NT2/D1 (cell line): Measurements from ENCODE around the gene BEAN1.

ENCODE experiments used
- DNase-seq: peaks from one replicate; pipeline ENCODE4 v3.0.0-alpha.2; 2011; ENCODE audit warnings: low read depth, low spot score
- H3K27me3 ChIP-seq: 2 replicates; pipeline ENCODE4 v1.6.0; 2011; ENCODE audit warnings: mild to moderate bottlenecking; ENCODE audit not compliant: insufficient read length, insufficient read depth
- H3K36me3 ChIP-seq: 2 replicates; pipeline ENCODE4 v1.6.1; 2011; ENCODE audit warnings: mild to moderate bottlenecking, low read length, mixed read lengths; ENCODE audit not compliant: insufficient read depth, insufficient read length
- H3K4me1 ChIP-seq: 2 replicates; pipeline ENCODE4 v1.5.1; 2011; ENCODE audit not compliant: insufficient read depth, insufficient read length
- H3K4me3 ChIP-seq: 2 replicates; pipeline ENCODE4 v1.5.1; 2011; ENCODE audit warnings: low read depth; ENCODE audit not compliant: insufficient read length
- H3K9ac ChIP-seq: 2 replicates; pipeline ENCODE4 v1.6.0; 2011; ENCODE audit warnings: low read depth; ENCODE audit not compliant: insufficient read length
- H3K9me3 ChIP-seq: 2 replicates; pipeline ENCODE4 v1.5.1; 2011; ENCODE audit warnings: mild to moderate bottlenecking, low read length; ENCODE audit not compliant: insufficient read depth
- SUZ12 ChIP-seq: IDR thresholded peaks from 2 replicates; pipeline ENCODE4 v1.6.1; 2011; ENCODE audit not compliant: insufficient read length, insufficient read depth; ENCODE audit errors: extremely low read depth
- YY1 ChIP-seq: IDR thresholded peaks from 2 replicates; pipeline ENCODE4 v1.6.1; 2011; ENCODE audit not compliant: insufficient read length, insufficient read depth
- ZNF274 ChIP-seq: IDR thresholded peaks from 2 replicates; pipeline ENCODE4 v1.6.1; 2011; ENCODE audit warnings: mild to moderate bottlenecking, low read depth, low read length

Gene BEAN1

GRCh38 chr16:66403531-66404145 is 23.5 kb upstream of the BEAN1 start:
- H3K9ac ChIP-seq: no peak overlapping the region
- TF ChIP-seq SUZ12 (no peak), YY1 (no peak)
- no peak overlapping the region for H3K4me3 ChIP-seq
- H3K36me3 ChIP-seq: no peaks in the 10 kb centered on the region
- no peak for DNase-seq
- peaks cover 12% of the 10 kb centered on the region for H3K4me1 ChIP-seq
- peaks cover 10% of the 10 kb centered on the region; the same call in 1 of the 2 replicates for H3K9me3 ChIP-seq
- H3K27me3 ChIP-seq: peaks cover 18% of the 10 kb centered on the region

- Histone ChIP-seq H3K4me1 (peaks cover 12% of the 10 kb centered on the region), H3K9ac (no peak overlapping the region), H3K36me3 (no peaks in the 10 kb centered on the region), H3K27me3 (peaks cover 18% of the 10 kb centered on the region), H3K4me3 (no peak overlapping the region), H3K9me3 (peaks cover 15% of the 10 kb centered on the region; the same call in 1 of the 2 replicates)
- TF ChIP-seq ZNF274 (no peak), SUZ12 (no peak), YY1 (no peak)
- DNase-seq: no peak
These were observed 21.9 kb upstream of the BEAN1 start for GRCh38 chr16:66405057-66405783.

GRCh38 chr16:66406534-66407221 is 20.4 kb upstream of the BEAN1 start:
- peaks cover 21% of the 10 kb centered on the region; the same call in 1 of the 2 replicates for H3K9me3 ChIP-seq
- peak overlapping the region; percentile 59 for H3K4me3 ChIP-seq
- H3K9ac ChIP-seq: peak overlapping the region; percentile 47
- H3K4me1 ChIP-seq: peaks cover 6% of the 10 kb centered on the region
- H3K27me3 ChIP-seq: peaks cover 18% of the 10 kb centered on the region
- H3K36me3 ChIP-seq: no peaks in the 10 kb centered on the region
- TF ChIP-seq ZNF274 (no peak), SUZ12 (no peak), YY1 (no peak)
- DNase-seq: peak; percentile 48

GRCh38 chr16:66408163-66409048 is 18.7 kb upstream of the BEAN1 start:
- Histone ChIP-seq H3K27me3 (peaks cover 18% of the 10 kb centered on the region), H3K9ac (peak overlapping the region; percentile 12), H3K4me3 (no peak overlapping the region), H3K36me3 (no peaks in the 10 kb centered on the region), H3K9me3 (peaks cover 35% of the 10 kb centered on the region; the same call in 1 of the 2 replicates), H3K4me1 (peaks cover 6% of the 10 kb centered on the region)
- DNase-seq: no peak
- TF ChIP-seq YY1: no peak
- TF ChIP-seq SUZ12: no peak

DNA sequence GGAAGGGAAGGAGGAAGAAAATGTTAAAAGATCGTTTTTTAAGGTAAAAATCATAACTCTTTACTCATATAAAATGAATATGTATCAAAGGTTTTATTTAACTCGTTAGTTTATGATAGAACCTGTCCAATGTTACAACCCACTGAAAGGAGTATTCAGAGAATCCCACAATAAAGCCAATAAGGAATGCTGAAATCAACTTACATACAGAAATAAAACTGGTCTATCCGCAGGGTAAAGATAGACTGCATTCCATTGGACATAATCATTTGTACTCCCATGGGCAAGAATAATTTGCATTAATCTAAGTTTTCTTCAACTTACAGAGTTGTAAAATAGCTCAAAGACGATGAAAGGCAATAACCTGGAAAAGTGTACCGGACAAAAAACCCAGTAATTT is 17.9 kb upstream of the BEAN1 start:
- Histone ChIP-seq H3K9ac (no peak overlapping the region), H3K9me3 (peaks cover 35% of the 10 kb centered on the region; the same call in 1 of the 2 replicates), H3K27me3 (peaks cover 18% of the 10 kb centered on the region), H3K36me3 (no peaks in the 10 kb centered on the region), H3K4me3 (no peak overlapping the region), H3K4me1 (peaks cover 6% of the 10 kb centered on the region)
- DNase-seq: no peak
- TF ChIP-seq ZNF274 (no peak), YY1 (no peak), SUZ12 (no peak)

DNA sequence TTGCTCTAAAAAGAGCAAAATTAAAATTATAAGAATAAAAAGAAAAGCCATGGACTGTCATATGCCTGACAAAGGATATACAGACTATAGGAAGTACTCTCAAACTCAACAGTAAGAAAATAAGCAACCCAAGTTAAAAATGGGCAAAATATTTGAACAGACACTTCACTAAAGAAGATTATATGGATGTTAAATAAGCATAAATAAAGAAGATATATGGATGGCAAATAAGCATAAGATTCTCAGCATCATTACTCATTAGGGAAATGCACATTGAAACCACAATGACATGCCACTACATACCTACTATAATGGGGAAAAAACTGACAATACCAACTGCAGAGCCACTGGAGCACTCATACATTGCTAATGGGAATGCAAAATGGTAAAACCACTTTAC is 14.9 kb upstream of the BEAN1 start:
- 0 out of 2 replicates have a peak, but pooled peaks cover 25% of the 10 kb centered on the region for H3K9me3 ChIP-seq
- no peak overlapping the region for H3K4me3 ChIP-seq
- no peaks in the 10 kb centered on the region for H3K27me3 ChIP-seq
- TF ChIP-seq YY1 (no peak), SUZ12 (no peak), ZNF274 (no peak)
- DNase-seq: no peak
- peaks cover 3% of the 10 kb centered on the region for H3K4me1 ChIP-seq
- no peak overlapping the region for H3K9ac ChIP-seq
- H3K36me3 ChIP-seq: no peaks in the 10 kb centered on the region
